Superior temporal gyrus (tissue), 1 donor: Measurements from ENCODE around the gene IRF2.

Experiments used
- DNase-seq: peaks from one replicate; pipeline ENCODE4 v3.0.0-alpha.2; 2016; ENCODE audit errors: extremely low spot score

Gene IRF2

GRCh38 chr4:184432127-184432922 is 42.0 kb downstream of the IRF2 start:
- DNase-seq, result no peak

GRCh38 chr4:184430163-184430562 is 44.2 kb downstream of the IRF2 start:
- no peak for DNase-seq

- DNase-seq, result no peak
Observed at GRCh38 chr4:184428787-184429186, 45.6 kb downstream of the IRF2 start.

GRCh38 chr4:184427687-184428086 is 46.7 kb downstream of the IRF2 start:
- no peak for DNase-seq

- DNase-seq, result no peak
Observed at GRCh38 chr4:184427093-184427492, 47.3 kb downstream of the IRF2 start.

GRCh38 chr4:184424993-184425758 is 49.2 kb downstream of the IRF2 start:
- no peak for DNase-seq

GRCh38 chr4:184424279-184424678 is 50.1 kb downstream of the IRF2 start:
- no peak for DNase-seq

- no peak for DNase-seq
Observed at GRCh38 chr4:184423003-184423686, 51.2 kb downstream of the IRF2 start.

GRCh38 chr4:184422378-184422777 is 52.0 kb downstream of the IRF2 start:
- no peak for DNase-seq

GRCh38 chr4:184421533-184422155 is 52.7 kb downstream of the IRF2 start:
- no peak for DNase-seq

GRCh38 chr4:184420881-184421416 is 53.4 kb downstream of the IRF2 start:
- DNase-seq, result no peak

- DNase-seq, result no peak
Observed at GRCh38 chr4:184420402-184420801, 53.9 kb downstream of the IRF2 start.

GRCh38 chr4:184419976-184420375 is 54.4 kb downstream of the IRF2 start:
- no peak for DNase-seq

GRCh38 chr4:184417802-184418511 is 56.4 kb downstream of the IRF2 start:
- peak; percentile 79 for DNase-seq

- DNase-seq, result no peak
Observed at GRCh38 chr4:184416913-184417734, 57.2 kb downstream of the IRF2 start.

GRCh38 chr4:184415071-184415470 is 59.3 kb downstream of the IRF2 start:
- DNase-seq, result no peak

GRCh38 chr4:184413261-184414046 is 60.9 kb downstream of the IRF2 start:
- DNase-seq, result no peak

- no peak for DNase-seq
Observed at GRCh38 chr4:184410748-184411147, 63.6 kb downstream of the IRF2 start.

- no peak for DNase-seq
Observed at GRCh38 chr4:184409911-184410692, 64.2 kb downstream of the IRF2 start.
